HG03460 (cell line): ENCODE data around the gene CAPN5.

Experiments
- ATAC-seq: cut with Tn5 transposase; IDR thresholded peaks from one replicate; pipeline ENCODE4 v1.9.1; 2021; ENCODE audit not compliant: unreplicated experiment

The CAPN5 gene

DNA sequence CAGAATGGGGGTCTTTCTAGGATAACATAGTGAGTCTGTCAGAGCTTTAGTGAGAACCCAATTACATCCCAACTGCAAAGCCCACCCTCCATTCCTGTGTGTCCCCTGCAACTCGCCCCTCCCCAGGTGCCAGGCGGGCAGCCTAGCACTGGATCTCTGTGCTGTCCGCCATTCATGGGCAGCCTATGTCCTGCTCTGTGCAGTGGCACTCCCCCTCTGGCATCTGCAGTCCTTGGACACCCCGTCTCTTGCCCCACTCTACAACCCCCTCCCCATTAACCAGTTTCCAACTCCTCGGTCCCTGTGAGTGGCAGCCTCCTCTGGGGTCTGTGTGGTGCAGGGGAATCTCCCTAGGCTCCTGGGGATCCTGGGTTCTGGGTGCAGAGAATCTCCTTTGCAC lies 98.3 kb downstream of the CAPN5 start:
- no peak for ATAC-seq

DNA sequence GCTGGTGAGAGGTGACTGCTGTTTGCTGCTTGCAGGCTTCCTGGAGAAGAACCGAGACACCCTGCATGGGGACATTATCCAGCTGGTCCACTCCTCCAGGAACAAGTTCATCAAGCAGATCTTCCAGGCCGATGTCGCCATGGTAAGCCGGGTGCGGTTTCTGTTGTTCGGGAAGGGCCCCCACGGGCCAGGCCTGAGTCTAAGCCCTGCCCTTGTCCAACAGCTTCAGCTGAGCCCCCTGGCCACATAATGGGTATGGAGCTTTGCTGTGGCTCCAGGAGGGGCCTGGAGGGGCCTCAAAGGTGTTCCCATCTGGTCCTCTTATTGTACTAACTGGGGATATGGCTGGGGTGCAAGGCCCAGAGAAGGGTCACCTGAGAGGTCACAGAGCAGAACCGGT lies 99.2 kb downstream of the CAPN5 start:
- ATAC-seq = no peak

DNA sequence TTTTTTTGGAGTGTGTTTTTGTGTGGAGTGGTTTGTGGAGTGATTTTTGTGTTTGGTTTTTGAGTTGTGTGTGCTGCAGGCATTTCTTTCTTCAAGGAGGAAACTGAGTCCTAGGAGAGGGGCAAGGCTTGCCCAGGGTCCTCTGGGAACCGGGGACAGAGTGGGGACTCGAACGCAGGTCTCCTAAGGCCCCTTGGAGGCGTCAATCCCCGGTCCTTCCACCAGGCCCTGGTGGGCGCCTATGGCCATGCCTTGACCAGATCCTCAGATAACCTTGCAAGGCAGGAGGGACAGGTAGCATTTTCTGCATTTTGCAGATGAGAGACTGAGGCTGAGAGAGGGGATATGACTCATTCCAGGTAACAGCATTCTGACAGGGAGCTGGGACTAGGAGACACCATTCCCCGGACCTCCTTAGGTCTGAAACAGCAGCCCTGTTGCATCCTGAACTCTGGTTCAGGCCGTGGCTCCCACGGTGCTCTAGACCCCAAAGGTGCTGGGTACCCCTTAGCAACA lies 100.4 kb downstream of the CAPN5 start:
- ATAC-seq = no peak

DNA sequence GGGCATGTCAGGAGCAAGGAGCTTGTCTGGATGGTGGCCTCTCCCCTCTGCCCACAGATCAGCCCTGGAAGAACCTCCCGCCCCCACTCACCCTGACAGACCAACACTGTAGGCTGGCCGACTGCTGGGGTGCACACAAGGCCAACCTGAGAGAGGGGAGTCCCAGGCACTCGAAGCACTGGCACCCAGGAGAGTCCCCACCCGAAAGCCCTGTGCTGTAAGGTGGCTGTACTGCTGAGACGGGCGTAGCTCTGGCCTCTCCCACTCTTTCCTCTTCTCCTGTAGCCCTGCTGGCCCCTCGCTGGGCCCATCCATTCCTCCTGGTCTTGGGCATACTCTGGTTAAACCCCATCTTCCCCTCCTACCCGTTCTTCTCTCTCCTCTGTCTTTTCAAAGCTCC lies 101.0 kb downstream of the CAPN5 start:
- ATAC-seq = no peak

DNA sequence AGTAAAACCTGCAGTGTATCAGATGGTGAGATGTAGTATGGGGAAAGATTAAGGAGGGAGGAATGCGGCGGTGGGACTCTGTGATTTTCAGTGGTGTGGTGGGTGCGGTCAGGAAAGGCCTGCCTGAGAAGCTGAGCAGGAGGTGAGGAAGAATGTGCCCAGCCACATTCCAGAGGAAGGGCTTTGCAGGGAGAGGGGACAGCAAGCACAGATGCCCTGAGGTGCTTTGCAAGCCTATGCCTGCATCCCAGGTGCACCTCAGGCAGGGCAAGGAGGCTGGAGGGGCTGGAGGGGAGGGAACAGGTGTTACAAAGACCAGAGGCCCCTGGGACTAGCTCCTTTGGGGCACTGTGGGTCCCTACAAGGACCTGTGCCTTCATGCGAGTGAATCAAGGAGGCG lies 103.3 kb downstream of the CAPN5 start:
- no peak for ATAC-seq

DNA sequence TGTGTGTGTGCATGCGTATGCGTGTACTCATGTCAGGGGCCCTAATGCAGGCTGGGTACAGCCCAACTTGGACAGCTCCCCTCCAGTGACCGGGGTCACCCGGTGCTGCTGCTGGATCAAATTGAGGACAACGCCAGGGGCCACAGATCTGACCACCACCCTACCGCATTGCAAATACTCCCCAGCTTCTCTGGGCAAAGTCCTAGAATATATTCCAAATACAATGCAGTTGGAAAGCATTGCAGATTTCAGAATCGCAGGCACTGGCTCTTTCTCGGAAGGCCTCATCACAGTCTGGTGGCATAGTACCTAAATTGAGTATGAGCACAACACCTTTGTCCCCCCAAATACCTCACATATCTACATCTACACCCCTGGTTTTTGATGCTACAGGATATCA lies 104.5 kb downstream of the CAPN5 start:
- no peak for ATAC-seq

DNA sequence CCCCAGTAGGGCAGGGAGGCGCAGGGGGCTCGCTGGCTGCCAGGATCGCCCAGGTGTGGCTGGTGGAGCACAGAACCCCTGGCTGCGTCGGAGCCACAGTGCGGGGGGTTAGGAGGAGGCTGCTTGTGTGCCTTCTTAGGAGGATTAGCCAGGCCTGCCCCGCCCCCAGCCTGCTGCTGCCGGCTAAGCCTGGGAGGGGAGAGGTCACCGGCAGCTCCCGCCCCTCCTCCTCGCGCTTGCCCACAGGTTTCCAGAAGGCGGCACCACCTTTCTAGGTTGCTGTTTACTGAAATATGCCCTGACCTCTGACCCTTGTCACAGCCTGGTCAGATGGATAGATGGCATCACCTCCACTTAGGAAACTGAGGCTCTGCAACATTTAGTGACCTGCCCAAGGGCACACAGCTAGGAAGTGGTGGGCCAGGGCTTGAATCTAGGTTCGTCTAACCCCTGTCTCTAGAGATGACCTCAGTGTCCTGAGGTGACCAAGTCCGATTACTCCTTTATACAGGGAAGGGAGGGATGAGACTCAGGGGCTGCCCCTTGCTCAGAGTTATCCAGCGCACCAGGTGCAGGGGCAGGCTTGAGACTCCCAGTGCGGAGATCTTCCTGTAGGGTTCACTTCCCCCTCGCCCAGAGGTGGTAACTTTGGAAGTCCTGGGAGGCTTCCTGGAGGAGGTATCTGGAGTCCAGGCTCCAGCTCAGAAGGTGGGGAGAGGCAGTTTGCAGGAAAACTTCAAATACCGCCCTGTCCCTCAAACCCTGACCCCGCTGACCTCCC lies 105.3 kb downstream of the CAPN5 start:
- ATAC-seq = no peak

DNA sequence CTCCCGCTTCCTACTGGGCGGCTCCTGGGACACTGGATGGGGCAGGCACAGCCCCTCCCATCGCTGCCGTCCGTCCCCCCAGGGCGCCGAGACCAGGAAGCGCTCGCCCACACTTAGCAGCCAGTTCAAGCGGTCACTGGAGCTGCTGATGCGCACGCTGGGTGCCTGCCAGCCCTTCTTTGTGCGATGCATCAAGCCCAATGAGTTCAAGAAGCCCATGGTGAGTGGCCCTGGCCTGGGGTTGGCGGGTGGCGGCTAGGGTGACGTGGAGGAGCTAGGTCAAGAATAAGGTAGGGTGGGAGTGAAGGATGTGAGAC lies 105.9 kb downstream of the CAPN5 start:
- no peak for ATAC-seq

DNA sequence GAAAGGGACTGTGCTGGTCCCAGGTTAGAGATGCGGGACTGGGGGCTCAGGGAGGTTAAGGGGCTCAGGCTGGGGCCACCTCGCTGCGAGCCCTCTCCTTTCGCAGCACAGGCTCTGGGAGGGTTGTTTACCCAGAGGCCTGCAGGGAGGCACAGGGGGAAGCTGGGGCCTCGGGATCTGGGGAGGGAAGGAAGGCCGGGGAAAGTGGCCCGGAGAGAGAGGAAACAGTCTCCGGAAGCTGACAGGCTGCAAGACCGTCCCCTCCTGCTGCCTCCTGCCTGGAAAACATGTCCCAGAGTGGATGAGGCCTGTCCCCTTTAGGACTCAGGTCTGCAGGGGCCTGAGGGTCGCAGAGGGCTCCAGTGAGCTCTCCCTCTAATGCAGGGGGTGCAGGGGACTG lies 106.7 kb downstream of the CAPN5 start:
- ATAC-seq = no peak

DNA sequence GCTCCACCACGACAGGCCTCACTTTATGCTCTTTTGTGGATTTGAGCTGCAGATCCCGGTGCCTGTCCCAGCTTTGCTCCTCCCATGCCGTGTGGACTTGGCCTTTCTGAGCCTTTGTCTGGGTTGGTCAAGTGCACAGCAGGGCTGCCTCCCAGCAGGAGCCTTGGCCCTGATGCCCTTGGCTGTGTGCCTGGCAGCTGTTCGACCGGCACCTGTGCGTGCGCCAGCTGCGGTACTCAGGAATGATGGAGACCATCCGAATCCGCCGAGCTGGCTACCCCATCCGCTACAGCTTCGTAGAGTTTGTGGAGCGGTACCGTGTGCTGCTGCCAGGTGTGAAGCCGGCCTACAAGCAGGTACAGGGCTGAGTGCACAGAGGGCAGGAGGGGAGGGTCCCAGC lies 107.8 kb downstream of the CAPN5 start:
- no peak for ATAC-seq

DNA sequence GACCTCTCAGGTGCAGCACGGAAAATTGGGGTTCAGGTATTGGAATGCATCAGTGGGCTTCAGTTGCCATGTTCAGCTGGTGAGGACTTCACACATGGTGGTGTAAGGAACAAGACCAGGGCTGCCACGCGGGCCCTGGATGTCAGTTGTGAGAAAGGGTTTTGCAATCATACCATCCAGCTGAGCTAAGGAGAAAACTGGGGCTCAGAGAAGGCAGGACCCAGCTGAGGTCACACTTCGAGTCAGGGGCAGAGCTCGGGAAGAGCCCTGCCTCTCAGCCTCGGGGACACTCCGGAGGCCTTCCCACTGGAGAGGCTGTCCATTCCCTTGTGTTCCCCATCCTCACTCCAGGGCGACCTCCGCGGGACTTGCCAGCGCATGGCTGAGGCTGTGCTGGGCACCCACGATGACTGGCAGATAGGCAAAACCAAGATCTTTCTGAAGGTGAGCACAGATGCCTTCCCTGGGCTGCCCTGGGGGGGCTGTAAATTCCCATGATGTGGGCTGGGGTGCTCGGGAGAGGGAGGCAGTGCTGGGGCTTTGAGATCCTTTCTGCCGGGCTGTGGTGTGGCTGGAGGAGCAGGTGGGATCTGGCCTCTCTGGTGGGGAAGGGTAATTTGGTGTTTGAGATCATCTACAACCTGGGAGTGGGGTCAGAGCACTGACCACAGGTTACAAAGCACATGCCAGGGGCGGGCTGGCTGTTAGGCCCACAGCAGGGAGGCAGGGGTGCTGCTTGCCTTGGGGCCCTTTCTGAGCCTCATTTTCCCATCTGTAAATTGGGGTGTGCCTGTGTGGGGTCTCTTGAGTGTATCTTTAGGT lies 108.5 kb downstream of the CAPN5 start:
- ATAC-seq = no peak
